H1 (cell line): ENCODE results near the gene SIGLEC7. TPM values are rescaled to one million over a fixed set of nuclear protein-coding genes. Genes with fewer than 3 reads are reported as not detected.

ENCODE experiments used
- CTCF ChIA-PET: fragments of 300-600 bp; sonication (Branson Sonifier 250); formaldehyde crosslinking; loops from one replicate; lab custom pipeline; 2021; ENCODE audit not compliant: partially characterized antibody; lab: Charles Lee
- POLR2A ChIA-PET: fragments of 300-600 bp; sonication (Branson Sonifier 250); formaldehyde crosslinking; loops from one replicate; lab custom pipeline; 2021; ENCODE audit warnings: inconsistent platforms; ENCODE audit not compliant: partially characterized antibody; lab: Charles Lee
- DNase-seq, 2 experiments: peaks; one replicate each; pipeline versions ENCODE4 v3.0.0 to v3.0.0-alpha.2; 2010 to 2022; ENCODE audit warnings: low spot score in 2 of 2, low read depth in 1 of 2, mixed read lengths in 1 of 2
- FAIRE-seq: peaks from 2 replicates; lab custom pipeline; 2011; peaks lifted over from hg19 to GRCh38; lab: Jason Lieb, UNC
- H2AFZ ChIP-seq: 2 replicates; pipeline ENCODE4 v1.8.1; 2012; ENCODE audit warnings: low read length, inconsistent platforms
- H2AK5ac ChIP-seq: 2 replicates; pipeline ENCODE4 v1.6.1; 2013; ENCODE audit warnings: low read depth, low read length
- H2BK120ac ChIP-seq: replicated peaks from 2 replicates; pipeline ENCODE3; 2013; ENCODE audit warnings: low read depth, low read length, inconsistent platforms
- H2BK12ac ChIP-seq: 2 replicates; pipeline ENCODE4 v1.6.1; 2013; ENCODE audit warnings: low read depth, low read length
- H2BK15ac ChIP-seq: 2 replicates; pipeline ENCODE4 v1.6.1; 2013; ENCODE audit warnings: low read length
- H2BK20ac ChIP-seq: 2 replicates; pipeline ENCODE4 v1.6.1; 2013; ENCODE audit warnings: low read length
- H2BK5ac ChIP-seq: 2 replicates; pipeline ENCODE4 v1.6.1; 2013; ENCODE audit warnings: low read depth, low read length
- H3K14ac ChIP-seq: 2 replicates; pipeline ENCODE4 v1.6.1; 2013; ENCODE audit warnings: inconsistent platforms; ENCODE audit not compliant: insufficient read length
- H3K18ac ChIP-seq: 2 replicates; pipeline ENCODE4 v1.6.1; 2013; ENCODE audit warnings: low read length; ENCODE audit errors: extremely low read depth
- H3K23ac ChIP-seq: 2 replicates; pipeline ENCODE4 v1.6.1; 2013; ENCODE audit warnings: inconsistent platforms; ENCODE audit not compliant: insufficient read length
- H3K23me2 ChIP-seq: 2 replicates; pipeline ENCODE4 v1.6.1; 2013; ENCODE audit warnings: low read depth, low read length
- H3K27ac ChIP-seq: 2 replicates; pipeline ENCODE4 v1.6.1; 2011; ENCODE audit warnings: low read depth, low read length, inconsistent platforms
- H3K27me3 ChIP-seq, 4 experiments: replicated peaks in 1 of 4; 1 replicate in 1 of 4; 2 replicates in 3 of 4; pipeline versions ENCODE4 v1.6.1 to v1.8.1; 2011 to 2013; ENCODE audit warnings: low read length in 3 of 4, mild to moderate bottlenecking in 3 of 4, inconsistent platforms in 2 of 4, mixed read lengths in 2 of 4, moderate library complexity in 1 of 4; ENCODE audit not compliant: control insufficient read depth in 3 of 4, insufficient read depth in 3 of 4; ENCODE audit errors: extremely low read depth in 1 of 4
- H3K36me3 ChIP-seq, 4 experiments: 2 replicates each; pipeline versions ENCODE4 v1.6.1 to v1.8.1; 2011 to 2013; ENCODE audit warnings: mild to moderate bottlenecking in 4 of 4, low read length in 3 of 4, moderate library complexity in 2 of 4, control low read depth in 1 of 4, inconsistent platforms in 1 of 4; ENCODE audit not compliant: insufficient read depth in 4 of 4, control insufficient read depth in 2 of 4
- H3K4ac ChIP-seq: replicated peaks from 2 replicates; pipeline ENCODE3; 2013; ENCODE audit warnings: low read length, low read depth, mixed read lengths, inconsistent platforms; ENCODE audit not compliant: insufficient read length
- H3K4me1 ChIP-seq, 4 experiments: replicated peaks in 1 of 4; 1 replicate in 1 of 4; 2 replicates in 3 of 4; pipeline versions ENCODE4 v1.6.1 to v1.8.1; 2011 to 2013; ENCODE audit warnings: low read length in 3 of 4, inconsistent platforms in 2 of 4, mixed read lengths in 1 of 4; ENCODE audit not compliant: insufficient read depth in 4 of 4, control insufficient read depth in 3 of 4
- H3K4me2 ChIP-seq, 2 experiments: 2 replicates each; pipeline versions ENCODE4 v1.6.1 to v1.8.1; 2011 to 2013; ENCODE audit warnings: low read depth in 2 of 2, low read length in 2 of 2, control low read depth in 1 of 2, inconsistent platforms in 1 of 2, mild to moderate bottlenecking in 1 of 2; ENCODE audit not compliant: insufficient read depth in 1 of 2
- H3K4me3 ChIP-seq, 4 experiments: fragments of 200-600, 300-600 bp in 1 of 4; sonication (generic), shearing (Covaris generic), sonication (Bioruptor Twin) in 1 of 4; 2 replicates each; pipeline versions ENCODE4 v1.5.1 to v1.8.1; 2011 to 2016; ENCODE audit warnings: low read length in 4 of 4, low read depth in 3 of 4, control low read depth in 2 of 4, inconsistent platforms in 2 of 4, mild to moderate bottlenecking in 2 of 4, mixed read lengths in 1 of 4, moderate library complexity in 1 of 4; ENCODE audit not compliant: insufficient read depth in 2 of 4; ENCODE audit errors: extremely low read depth in 1 of 4
- H3K56ac ChIP-seq: replicated peaks from 2 replicates; pipeline ENCODE3; 2013; ENCODE audit warnings: low read depth, mild to moderate bottlenecking, mixed read lengths, low read length, inconsistent platforms; ENCODE audit not compliant: insufficient read length
- H3K79me1 ChIP-seq: 2 replicates; pipeline ENCODE4 v1.6.1; 2013; ENCODE audit warnings: low read depth, low read length, control low read depth
- H3K79me2 ChIP-seq, 2 experiments: 2 replicates each; pipeline versions ENCODE4 v1.6.1 to v1.8.1; 2012 to 2013; ENCODE audit warnings: low read length in 2 of 2, mild to moderate bottlenecking in 2 of 2, inconsistent platforms in 1 of 2; ENCODE audit not compliant: insufficient read depth in 2 of 2, control insufficient read depth in 1 of 2
- H3K9ac ChIP-seq, 4 experiments: replicated peaks in 1 of 4; 1 replicate in 1 of 4; 2 replicates in 3 of 4; pipeline versions ENCODE4 v1.6.1 to v1.8.1; 2011 to 2013; ENCODE audit warnings: low read depth in 3 of 4, low read length in 3 of 4, control low read depth in 2 of 4, mild to moderate bottlenecking in 2 of 4, moderate library complexity in 2 of 4, inconsistent platforms in 1 of 4; ENCODE audit errors: extremely low read depth in 1 of 4
- H3K9me3 ChIP-seq, 2 experiments: 2 replicates each; pipeline versions ENCODE4 v1.6.1 to v1.8.1; 2012 to 2013; ENCODE audit warnings: mild to moderate bottlenecking in 2 of 2, moderate library complexity in 2 of 2, control low read depth in 1 of 2, inconsistent platforms in 1 of 2, low read depth in 1 of 2, low read length in 1 of 2, mixed read lengths in 1 of 2; ENCODE audit not compliant: insufficient read depth in 2 of 2
- H4K20me1 ChIP-seq, 2 experiments: replicated peaks in 1 of 2; 2 replicates each; pipeline versions ENCODE3 to v1.8.1; 2011 to 2013; ENCODE audit warnings: inconsistent platforms in 2 of 2, low read length in 2 of 2, mild to moderate bottlenecking in 1 of 2; ENCODE audit not compliant: insufficient read depth in 2 of 2, control insufficient read depth in 1 of 2
- H4K5ac ChIP-seq: 2 replicates; pipeline ENCODE4 v1.6.1; 2013; ENCODE audit warnings: low read length, low read depth, mixed read lengths, inconsistent platforms; ENCODE audit not compliant: insufficient read length
- H4K8ac ChIP-seq: 2 replicates; pipeline ENCODE4 v1.8.0; 2013; ENCODE audit warnings: mild to moderate bottlenecking, moderate library complexity, low read length, inconsistent platforms; ENCODE audit not compliant: insufficient read depth; ENCODE audit errors: extremely low read depth
- H4K91ac ChIP-seq: replicated peaks from 2 replicates; pipeline ENCODE3; 2013; ENCODE audit warnings: low read length, mixed read lengths, inconsistent platforms; ENCODE audit not compliant: insufficient read length
- CEBPB ChIP-seq: IDR thresholded peaks from 2 replicates; pipeline ENCODE4 v1.6.1; 2012; ENCODE audit warnings: low read depth, low read length
- RNF2 ChIP-seq: fragments of 200-900, 300-1000 bp; sonication (generic); IDR thresholded peaks from 2 replicates; pipeline ENCODE4 v1.7.1; 2016; ENCODE audit warnings: borderline replicate concordance, low read depth, mild to moderate bottlenecking, antibody characterized with exemption, low read length; ENCODE audit not compliant: poor library complexity, severe bottlenecking; ENCODE audit errors: missing control alignments
- SUZ12 ChIP-seq: fragments of 200-600 bp; sonication (generic); IDR thresholded peaks from 2 replicates; pipeline ENCODE4 v1.6.1; 2012; ENCODE audit warnings: mild to moderate bottlenecking, inconsistent platforms, low read length, moderate library complexity, mixed read lengths
- TAF1 ChIP-seq: IDR thresholded peaks from 2 replicates; pipeline ENCODE4 v1.6.1; 2011; ENCODE audit warnings: mild to moderate bottlenecking, low read depth, low read length
- WGBS, 2 experiments: shearing (Covaris generic) in 1 of 2; methylation state at CpG; one replicate each; pipeline versions ENCODE4 v1.1.6 to v1.1.7; 2013 to 2015; ENCODE audit warnings: low lambda C conversion rate in 2 of 2, mixed read lengths in 2 of 2, inconsistent platforms in 1 of 2, low coverage in 1 of 2, missing lambda C conversion rate in 1 of 2; ENCODE audit not compliant: insufficient replicate concordance in 2 of 2, insufficient coverage in 1 of 2, insufficient read length in 1 of 2; ENCODE audit errors: extremely low coverage in 1 of 2, missing lambda C conversion rate in 1 of 2; 5-methylcytosine and 5-hydroxymethylcytosine counted together
- polyA plus RNA-seq, 7 experiments: library from polyadenylated mRNA; depleted of rRNA in 3 of 7; stranded (reverse) in 5 of 7; unstranded in 2 of 7; fragments of >200 nt in 5 of 7; fragments of 200-250 nt in 2 of 7; gene quantifications; 1 replicate in 5 of 7; 2 replicates in 1 of 7; 4 replicates in 1 of 7; pipeline versions ENCODE4 v1.2.1 to v1.2.3, GENCODE V29; 2011 to 2013; ENCODE audit warnings: missing spikeins in 2 of 7, mixed read lengths in 2 of 7
- total RNA-seq: library from RNA; stranded (reverse); fragmentation: NEBNext Ultra II Directional; extraction: Animal tissue kit (Norgen Biotek cat#: 25700); gene quantifications from 2 replicates; pipeline ENCODE4 v1.2.1, GENCODE V29; 2021

SIGLEC7 gene
- total and polyA plus RNA-seq, 2 of the 8 experiments (the other 6 are each of a cell fraction or from before 2014, with no cell fraction given), result not detected

- Histone ChIP-seq H2BK20ac (no peak overlapping the region), H2BK120ac (no peak overlapping the region), H3K36me3 (no peaks in the 10 kb centered on the region), H2BK5ac (no peak overlapping the region), H3K4ac (no peak overlapping the region), H2AK5ac (no peak overlapping the region), H3K23ac (no peak overlapping the region), H3K18ac (no peak overlapping the region), H3K23me2 (no peaks in the 10 kb centered on the region; the same call in 1 of the 2 replicates), H2AFZ (no peak overlapping the region), H3K9me3 (no peaks in the 10 kb centered on the region), H2BK12ac (no peak overlapping the region), H3K27ac (no peak overlapping the region), H3K27me3 (no peaks in the 10 kb centered on the region; a peak in 1 of 7 replicates), H3K79me1 (no peaks in the 10 kb centered on the region), H3K9ac (no peak overlapping the region), H3K56ac (no peak overlapping the region), H4K5ac (no peak overlapping the region), H4K91ac (no peak overlapping the region), H4K20me1 (no peaks in the 10 kb centered on the region), H3K4me1 (peaks cover 0 to 2% (median 0%) of the 10 kb centered on the region in 4 experiments; a peak in 1 of 7 replicates), H2BK15ac (no peak overlapping the region), H3K4me3 (no peak overlapping the region), H3K79me2 (no peaks in the 10 kb centered on the region), H3K14ac (no peak overlapping the region), H4K8ac (no peak overlapping the region), H3K4me2 (no peak overlapping the region)
- DNase-seq (no peak), FAIRE-seq (no peak)
- CTCF ChIA-PET, result interaction anchor here (1.2 to 1.5 kb wide), 2 partner anchors 11 to 37 kb away, joined by 3 to 4 read pairs; no protein-coding TSS in a partner anchor
- POLR2A ChIA-PET, result no interaction called here
- 95% methylated on average over 5 of the region's 8 CpGs; no CpG with 5 or more reads in 1 of the 2 experiments for WGBS, 2 experiments
- TF ChIP-seq TAF1 (no peak), CEBPB (no peak), RNF2 (no peak), SUZ12 (no peak)
Measured at GRCh38 chr19:51121257-51121656, 20.8 kb upstream of the SIGLEC7 start.
